Peyer's patch (tissue), 4 donors: ENCODE data around the gene PPIA.

Experiments
- CTCF ChIP-seq, 6 experiments: fragments of 450-650 bp in 4 of 6; fragments of 200-600 bp in 2 of 6; sonication (generic) in 1 of 6; IDR thresholded peaks; one replicate each; pipeline ENCODE4 v1.5.1; 2017 to 2019; ENCODE audit warnings: antibody characterized with exemption in 6 of 6, mild to moderate bottlenecking in 3 of 6, moderate library complexity in 1 of 6
- POLR2A ChIP-seq, 2 donors: fragments of 450-650 bp; IDR thresholded peaks; one replicate each; pipeline ENCODE4 v1.5.1; 2017; ENCODE audit warnings: antibody characterized with exemption in 2 of 2, mild to moderate bottlenecking in 2 of 2, moderate library complexity in 2 of 2

- TF ChIP-seq CTCF (IDR thresholded peaks at IDR 0.05) (no peak), POLR2A (IDR thresholded peaks at IDR 0.05) (no peak)
These were observed 412 bp upstream of the PPIA start for GRCh38 chr7:44796034-44796503.
